Measurements from ENCODE around the gene KLHDC7B. TPM values are rescaled to one million over a fixed set of nuclear protein-coding genes. Genes with fewer than 3 reads are reported as not detected.

KLHDC7B gene
- total RNA-seq, 1 experiment from 2014 or later: not detected

DNA sequence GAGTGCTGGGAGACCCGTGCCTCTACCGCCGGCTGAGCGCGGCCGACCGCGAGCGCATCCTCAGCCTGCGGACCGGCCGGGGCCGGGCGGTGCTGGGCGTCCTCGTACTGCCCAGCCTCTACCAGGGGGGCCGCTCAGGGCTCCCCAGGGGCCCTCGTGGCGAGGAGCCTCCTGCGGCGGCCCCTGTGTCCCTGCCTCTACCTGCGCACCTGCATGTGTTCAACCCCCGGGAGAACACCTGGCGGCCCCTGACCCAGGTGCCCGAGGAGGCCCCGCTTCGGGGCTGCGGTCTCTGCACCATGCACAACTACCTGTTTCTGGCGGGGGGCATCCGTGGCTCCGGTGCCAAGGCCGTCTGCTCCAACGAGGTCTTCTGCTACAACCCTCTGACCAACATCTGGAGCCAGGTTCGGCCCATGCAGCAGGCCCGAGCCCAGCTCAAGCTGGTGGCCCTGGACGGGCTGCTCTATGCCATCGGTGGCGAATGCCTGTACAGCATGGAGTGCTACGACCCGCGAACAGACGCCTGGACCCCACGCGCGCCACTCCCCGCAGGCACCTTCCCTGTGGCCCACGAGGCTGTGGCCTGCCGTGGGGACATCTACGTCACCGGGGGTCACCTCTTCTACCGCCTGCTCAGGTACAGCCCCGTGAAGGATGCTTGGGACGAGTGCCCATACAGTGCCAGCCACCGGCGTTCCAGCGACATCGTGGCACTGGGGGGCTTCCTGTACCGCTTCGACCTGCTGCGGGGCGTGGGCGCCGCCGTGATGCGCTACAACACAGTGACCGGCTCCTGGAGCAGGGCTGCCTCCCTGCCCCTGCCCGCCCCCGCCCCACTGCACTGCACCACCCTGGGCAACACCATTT lies 3.5 kb downstream of the KLHDC7B start (continued):
- TF ChIP-seq FOXP1 (CRISPR knock-in tag; IDR thresholded peaks at IDR 0.05; ENCODE audit: borderline replicate concordance) (no peak), ETV6 (CRISPR knock-in tag; IDR thresholded peaks at IDR 0.05) (no peak), NFE2L1 (CRISPR knock-in tag; IDR thresholded peaks at IDR 0.05) (no peak)
- TF ChIP-seq, protein P1, sequence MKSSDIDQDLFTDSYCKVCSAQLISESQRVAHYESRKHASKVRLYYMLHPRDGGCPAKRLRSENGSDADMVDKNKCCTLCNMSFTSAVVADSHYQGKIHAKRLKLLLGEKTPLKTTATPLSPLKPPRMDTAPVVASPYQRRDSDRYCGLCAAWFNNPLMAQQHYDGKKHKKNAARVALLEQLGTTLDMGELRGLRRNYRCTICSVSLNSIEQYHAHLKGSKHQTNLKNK (CRISPR knock-in tag; IDR thresholded peaks at IDR 0.05): no peak
- TF ChIP-seq, protein P2, sequence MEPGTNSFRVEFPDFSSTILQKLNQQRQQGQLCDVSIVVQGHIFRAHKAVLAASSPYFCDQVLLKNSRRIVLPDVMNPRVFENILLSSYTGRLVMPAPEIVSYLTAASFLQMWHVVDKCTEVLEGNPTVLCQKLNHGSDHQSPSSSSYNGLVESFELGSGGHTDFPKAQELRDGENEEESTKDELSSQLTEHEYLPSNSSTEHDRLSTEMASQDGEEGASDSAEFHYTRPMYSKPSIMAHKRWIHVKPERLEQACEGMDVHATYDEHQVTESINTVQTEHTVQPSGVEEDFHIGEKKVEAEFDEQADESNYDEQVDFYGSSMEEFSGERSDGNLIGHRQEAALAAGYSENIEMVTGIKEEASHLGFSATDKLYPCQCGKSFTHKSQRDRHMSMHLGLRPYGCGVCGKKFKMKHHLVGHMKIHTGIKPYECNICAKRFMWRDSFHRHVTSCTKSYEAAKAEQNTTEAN (CRISPR knock-in tag; IDR thresholded peaks at IDR 0.05): no peak

DNA sequence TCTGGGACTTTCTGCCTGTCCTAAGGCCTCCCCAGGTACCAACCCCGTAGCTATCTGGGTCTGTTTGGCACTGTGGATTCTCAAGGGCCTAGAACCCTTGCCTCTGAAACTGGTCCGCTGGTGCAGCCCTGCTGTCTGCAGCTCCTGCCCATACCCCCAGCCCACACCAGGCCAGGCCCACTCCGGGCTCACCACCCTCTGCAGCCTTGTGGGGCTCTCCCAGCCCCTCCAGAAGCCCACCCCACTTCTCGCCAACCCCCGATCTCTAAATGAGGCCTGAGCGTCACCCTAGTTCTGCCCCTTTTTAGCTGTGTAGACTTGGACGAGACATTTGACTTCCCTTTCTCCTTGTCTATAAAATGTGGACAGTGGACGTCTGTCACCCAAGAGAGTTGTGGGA lies 4.7 kb downstream of the KLHDC7B start:
- H3K4me1 Mint-ChIP-seq: peaks cover 4% of the 10 kb centered on the region
- ChIA-PET CTCF (interaction anchor here (0.9 to 3.7 kb wide), 5 partner anchors 9 to 62 kb away, joined by 3 to 13 read pairs (median 8); partner anchors contain the start of gene SYCE3), POLR2A (no interaction called here)
- no peaks in the 10 kb centered on the region for H3K9me3 Mint-ChIP-seq
- H3K27ac Mint-ChIP-seq: no peak overlapping the region
- no peak for ATAC-seq
- DNase-seq (ENCODE audit: low spot score): no peak
- H3K4me3 Mint-ChIP-seq: no peak overlapping the region
- TF ChIP-seq ZNF396 (CRISPR knock-in tag; IDR thresholded peaks at IDR 0.05; ENCODE audit: borderline replicate concordance) (no peak), GRHL2 (CRISPR knock-in tag; IDR thresholded peaks at IDR 0.05; ENCODE audit: insufficient replicate concordance, severe bottlenecking) (no peak), GTF2I (CRISPR knock-in tag; conservative IDR thresholded peaks at IDR 0.05) (no peak), CREM (CRISPR knock-in tag; IDR thresholded peaks at IDR 0.05) (no peak), TEAD1 (CRISPR knock-in tag; IDR thresholded peaks at IDR 0.05) (no peak), ELF4 (CRISPR knock-in tag; IDR thresholded peaks at IDR 0.05; ENCODE audit: low read depth) (no peak), CBFB (CRISPR knock-in tag; IDR thresholded peaks at IDR 0.05; ENCODE audit: low read depth) (no peak), RELA (CRISPR knock-in tag; IDR thresholded peaks at IDR 0.05; ENCODE audit: borderline replicate concordance) (no peak), IRF2 (CRISPR knock-in tag; IDR thresholded peaks at IDR 0.05; ENCODE audit: borderline replicate concordance, low read depth) (no peak)
- TF ChIP-seq, protein P3, sequence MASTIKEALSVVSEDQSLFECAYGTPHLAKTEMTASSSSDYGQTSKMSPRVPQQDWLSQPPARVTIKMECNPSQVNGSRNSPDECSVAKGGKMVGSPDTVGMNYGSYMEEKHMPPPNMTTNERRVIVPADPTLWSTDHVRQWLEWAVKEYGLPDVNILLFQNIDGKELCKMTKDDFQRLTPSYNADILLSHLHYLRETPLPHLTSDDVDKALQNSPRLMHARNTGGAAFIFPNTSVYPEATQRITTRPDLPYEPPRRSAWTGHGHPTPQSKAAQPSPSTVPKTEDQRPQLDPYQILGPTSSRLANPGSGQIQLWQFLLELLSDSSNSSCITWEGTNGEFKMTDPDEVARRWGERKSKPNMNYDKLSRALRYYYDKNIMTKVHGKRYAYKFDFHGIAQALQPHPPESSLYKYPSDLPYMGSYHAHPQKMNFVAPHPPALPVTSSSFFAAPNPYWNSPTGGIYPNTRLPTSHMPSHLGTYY (CRISPR knock-in tag; IDR thresholded peaks at IDR 0.05): no peak
- TF ChIP-seq, protein P4, sequence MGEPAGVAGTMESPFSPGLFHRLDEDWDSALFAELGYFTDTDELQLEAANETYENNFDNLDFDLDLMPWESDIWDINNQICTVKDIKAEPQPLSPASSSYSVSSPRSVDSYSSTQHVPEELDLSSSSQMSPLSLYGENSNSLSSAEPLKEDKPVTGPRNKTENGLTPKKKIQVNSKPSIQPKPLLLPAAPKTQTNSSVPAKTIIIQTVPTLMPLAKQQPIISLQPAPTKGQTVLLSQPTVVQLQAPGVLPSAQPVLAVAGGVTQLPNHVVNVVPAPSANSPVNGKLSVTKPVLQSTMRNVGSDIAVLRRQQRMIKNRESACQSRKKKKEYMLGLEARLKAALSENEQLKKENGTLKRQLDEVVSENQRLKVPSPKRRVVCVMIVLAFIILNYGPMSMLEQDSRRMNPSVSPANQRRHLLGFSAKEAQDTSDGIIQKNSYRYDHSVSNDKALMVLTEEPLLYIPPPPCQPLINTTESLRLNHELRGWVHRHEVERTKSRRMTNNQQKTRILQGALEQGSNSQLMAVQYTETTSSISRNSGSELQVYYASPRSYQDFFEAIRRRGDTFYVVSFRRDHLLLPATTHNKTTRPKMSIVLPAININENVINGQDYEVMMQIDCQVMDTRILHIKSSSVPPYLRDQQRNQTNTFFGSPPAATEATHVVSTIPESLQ (CRISPR knock-in tag; IDR thresholded peaks at IDR 0.05): no peak
- TF ChIP-seq, protein P5, sequence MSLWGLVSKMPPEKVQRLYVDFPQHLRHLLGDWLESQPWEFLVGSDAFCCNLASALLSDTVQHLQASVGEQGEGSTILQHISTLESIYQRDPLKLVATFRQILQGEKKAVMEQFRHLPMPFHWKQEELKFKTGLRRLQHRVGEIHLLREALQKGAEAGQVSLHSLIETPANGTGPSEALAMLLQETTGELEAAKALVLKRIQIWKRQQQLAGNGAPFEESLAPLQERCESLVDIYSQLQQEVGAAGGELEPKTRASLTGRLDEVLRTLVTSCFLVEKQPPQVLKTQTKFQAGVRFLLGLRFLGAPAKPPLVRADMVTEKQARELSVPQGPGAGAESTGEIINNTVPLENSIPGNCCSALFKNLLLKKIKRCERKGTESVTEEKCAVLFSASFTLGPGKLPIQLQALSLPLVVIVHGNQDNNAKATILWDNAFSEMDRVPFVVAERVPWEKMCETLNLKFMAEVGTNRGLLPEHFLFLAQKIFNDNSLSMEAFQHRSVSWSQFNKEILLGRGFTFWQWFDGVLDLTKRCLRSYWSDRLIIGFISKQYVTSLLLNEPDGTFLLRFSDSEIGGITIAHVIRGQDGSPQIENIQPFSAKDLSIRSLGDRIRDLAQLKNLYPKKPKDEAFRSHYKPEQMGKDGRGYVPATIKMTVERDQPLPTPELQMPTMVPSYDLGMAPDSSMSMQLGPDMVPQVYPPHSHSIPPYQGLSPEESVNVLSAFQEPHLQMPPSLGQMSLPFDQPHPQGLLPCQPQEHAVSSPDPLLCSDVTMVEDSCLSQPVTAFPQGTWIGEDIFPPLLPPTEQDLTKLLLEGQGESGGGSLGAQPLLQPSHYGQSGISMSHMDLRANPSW (CRISPR knock-in tag; conservative IDR thresholded peaks at IDR 0.05; ENCODE audit: low read depth): no peak
- TF ChIP-seq, protein P6, sequence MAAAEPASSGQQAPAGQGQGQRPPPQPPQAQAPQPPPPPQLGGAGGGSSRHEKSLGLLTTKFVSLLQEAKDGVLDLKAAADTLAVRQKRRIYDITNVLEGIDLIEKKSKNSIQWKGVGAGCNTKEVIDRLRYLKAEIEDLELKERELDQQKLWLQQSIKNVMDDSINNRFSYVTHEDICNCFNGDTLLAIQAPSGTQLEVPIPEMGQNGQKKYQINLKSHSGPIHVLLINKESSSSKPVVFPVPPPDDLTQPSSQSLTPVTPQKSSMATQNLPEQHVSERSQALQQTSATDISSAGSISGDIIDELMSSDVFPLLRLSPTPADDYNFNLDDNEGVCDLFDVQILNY (CRISPR knock-in tag; IDR thresholded peaks at IDR 0.05): no peak
- TF ChIP-seq, protein P7, sequence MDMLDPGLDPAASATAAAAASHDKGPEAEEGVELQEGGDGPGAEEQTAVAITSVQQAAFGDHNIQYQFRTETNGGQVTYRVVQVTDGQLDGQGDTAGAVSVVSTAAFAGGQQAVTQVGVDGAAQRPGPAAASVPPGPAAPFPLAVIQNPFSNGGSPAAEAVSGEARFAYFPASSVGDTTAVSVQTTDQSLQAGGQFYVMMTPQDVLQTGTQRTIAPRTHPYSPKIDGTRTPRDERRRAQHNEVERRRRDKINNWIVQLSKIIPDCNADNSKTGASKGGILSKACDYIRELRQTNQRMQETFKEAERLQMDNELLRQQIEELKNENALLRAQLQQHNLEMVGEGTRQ (CRISPR knock-in tag; IDR thresholded peaks at IDR 0.05): no peak
- H3K36me3 Mint-ChIP-seq: no peaks in the 10 kb centered on the region
- no peaks in the 10 kb centered on the region; the same call in 1 of the 2 replicates for H3K27me3 Mint-ChIP-seq (ENCODE audit: low read depth)
